ENCODE results near the gene IL12RB2. TPM values are rescaled to one million over a fixed set of nuclear protein-coding genes. Genes with fewer than 3 reads are reported as not detected.

IL12RB2 gene
- polyA plus RNA-seq, 1 donor = 1.1 TPM

DNA sequence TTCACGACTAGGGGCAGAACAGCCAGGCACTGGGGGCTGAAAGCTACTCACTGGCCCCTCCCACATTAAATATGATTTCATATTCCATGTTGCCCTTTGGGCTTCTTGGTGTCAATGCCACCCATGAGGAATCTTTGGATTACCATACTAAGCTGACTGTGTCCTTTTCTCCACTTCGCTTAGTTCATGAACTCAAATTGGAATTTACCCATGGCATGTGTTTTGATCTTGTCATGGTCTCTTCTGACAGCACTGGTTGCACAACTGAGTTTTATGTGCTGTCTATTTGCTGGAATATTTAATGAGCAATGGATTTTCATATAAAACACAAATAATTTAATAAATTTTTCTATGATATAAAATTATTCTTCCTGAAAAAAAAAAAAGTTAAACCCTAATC is 63.4 kb downstream of the IL12RB2 start:
- DNase-seq = no peak
- H3K36me3 ChIP-seq (ENCODE audit: control insufficient read depth, insufficient read depth, low read length) = no peaks in the 10 kb centered on the region
- H3K4me1 ChIP-seq (ENCODE audit: control insufficient read depth, insufficient read depth, low read length) = no peaks in the 10 kb centered on the region
- no CpG with 5 or more reads among the region's 2 CpGs for WGBS (ENCODE audit: insufficient coverage, low lambda C conversion rate)
- H3K9me3 ChIP-seq (ENCODE audit: control insufficient read depth, low read depth, low read length) = no peaks in the 10 kb centered on the region
- no peak overlapping the region for H3K4me3 ChIP-seq (ENCODE audit: low read length)
- H3K27ac ChIP-seq (ENCODE audit: low read length) = no peak overlapping the region
- H3K27me3 ChIP-seq (ENCODE audit: control insufficient read depth, insufficient read depth, low read length) = no peaks in the 10 kb centered on the region

- no peak for DNase-seq
- WGBS (ENCODE audit: insufficient coverage, low lambda C conversion rate) = no CpG with 5 or more reads among the region's 5 CpGs
- no peaks in the 10 kb centered on the region for H3K36me3 ChIP-seq (ENCODE audit: control insufficient read depth, insufficient read depth, low read length)
- no peaks in the 10 kb centered on the region for H3K4me1 ChIP-seq (ENCODE audit: control insufficient read depth, insufficient read depth, low read length)
- H3K27ac ChIP-seq (ENCODE audit: low read length) = no peak overlapping the region
- H3K4me3 ChIP-seq (ENCODE audit: low read length) = no peak overlapping the region
- H3K9me3 ChIP-seq (ENCODE audit: control insufficient read depth, low read depth, low read length) = no peaks in the 10 kb centered on the region
- no peaks in the 10 kb centered on the region for H3K27me3 ChIP-seq (ENCODE audit: control insufficient read depth, insufficient read depth, low read length)
Measured at GRCh38 chr1:67371681-67372080, 64.0 kb downstream of the IL12RB2 start.

DNA sequence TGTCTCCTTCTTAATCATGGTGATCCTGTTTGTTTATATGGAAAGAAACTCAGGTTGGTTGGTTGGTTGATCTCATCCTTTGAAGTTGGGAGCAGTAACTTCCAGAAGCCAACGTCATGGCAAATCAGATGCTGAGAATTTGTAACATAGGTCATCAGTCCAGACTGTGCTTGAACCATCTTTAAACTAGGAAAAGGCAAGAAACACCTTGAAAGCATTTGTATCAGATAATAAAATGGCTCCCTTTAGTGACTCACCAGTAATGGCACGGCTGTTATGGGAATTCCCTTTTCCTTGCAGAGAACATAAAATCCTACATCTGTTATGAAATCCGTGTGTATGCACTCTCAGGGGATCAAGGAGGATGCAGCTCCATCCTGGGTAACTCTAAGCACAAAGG is 64.5 kb downstream of the IL12RB2 start:
- DNase-seq = peak in 1 of 2 donors; percentile 5
- no peaks in the 10 kb centered on the region for H3K4me1 ChIP-seq (ENCODE audit: control insufficient read depth, insufficient read depth, low read length)
- H3K27me3 ChIP-seq (ENCODE audit: control insufficient read depth, insufficient read depth, low read length) = no peaks in the 10 kb centered on the region
- H3K36me3 ChIP-seq (ENCODE audit: control insufficient read depth, insufficient read depth, low read length) = no peaks in the 10 kb centered on the region
- 20% methylated on average over 1 of the region's 3 CpGs for WGBS (ENCODE audit: insufficient coverage, low lambda C conversion rate)
- no peak overlapping the region for H3K27ac ChIP-seq (ENCODE audit: low read length)
- H3K9me3 ChIP-seq (ENCODE audit: control insufficient read depth, low read depth, low read length) = no peaks in the 10 kb centered on the region
- no peak overlapping the region for H3K4me3 ChIP-seq (ENCODE audit: low read length)

DNA sequence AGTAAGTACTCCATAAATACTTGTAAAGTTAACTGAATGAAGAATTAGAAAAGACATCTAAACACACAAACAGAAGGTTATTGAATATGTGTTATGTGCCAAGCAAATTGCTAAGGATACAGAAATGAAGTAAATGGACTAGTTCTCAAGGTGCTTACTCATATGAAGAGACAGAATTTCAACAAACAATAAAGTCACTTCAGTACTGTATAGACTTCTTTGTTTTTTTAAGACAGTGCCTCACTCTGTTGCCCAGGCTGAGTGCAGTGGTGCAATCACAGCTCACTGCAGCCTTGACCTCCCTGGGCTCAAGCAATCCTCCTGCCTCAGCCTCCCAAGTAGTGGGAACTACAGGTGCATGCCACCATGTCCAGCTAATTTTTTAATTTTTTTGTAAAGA is 65.2 kb downstream of the IL12RB2 start:
- no peaks in the 10 kb centered on the region for H3K27me3 ChIP-seq (ENCODE audit: control insufficient read depth, insufficient read depth, low read length)
- no peaks in the 10 kb centered on the region for H3K36me3 ChIP-seq (ENCODE audit: control insufficient read depth, insufficient read depth, low read length)
- H3K4me1 ChIP-seq (ENCODE audit: control insufficient read depth, insufficient read depth, low read length) = no peaks in the 10 kb centered on the region
- H3K9me3 ChIP-seq (ENCODE audit: control insufficient read depth, low read depth, low read length) = no peaks in the 10 kb centered on the region
- no peak overlapping the region for H3K4me3 ChIP-seq (ENCODE audit: low read length)
- DNase-seq = no peak
- H3K27ac ChIP-seq (ENCODE audit: low read length) = no peak overlapping the region

GRCh38 chr1:67376381-67376780 is 68.7 kb downstream of the IL12RB2 start:
- Histone ChIP-seq H3K4me1 (ENCODE audit: control insufficient read depth, insufficient read depth, low read length) (no peaks in the 10 kb centered on the region), H3K27me3 (ENCODE audit: control insufficient read depth, insufficient read depth, low read length) (no peaks in the 10 kb centered on the region), H3K36me3 (ENCODE audit: control insufficient read depth, insufficient read depth, low read length) (no peaks in the 10 kb centered on the region), H3K4me3 (ENCODE audit: low read length) (no peak overlapping the region), H3K9me3 (ENCODE audit: control insufficient read depth, low read depth, low read length) (no peaks in the 10 kb centered on the region), H3K27ac (ENCODE audit: low read length) (no peak overlapping the region)
- peak in 1 of 2 donors; percentile 5 for DNase-seq
- 0% methylated on average over 1 of the region's 3 CpGs for WGBS (ENCODE audit: insufficient coverage, low lambda C conversion rate)

DNA sequence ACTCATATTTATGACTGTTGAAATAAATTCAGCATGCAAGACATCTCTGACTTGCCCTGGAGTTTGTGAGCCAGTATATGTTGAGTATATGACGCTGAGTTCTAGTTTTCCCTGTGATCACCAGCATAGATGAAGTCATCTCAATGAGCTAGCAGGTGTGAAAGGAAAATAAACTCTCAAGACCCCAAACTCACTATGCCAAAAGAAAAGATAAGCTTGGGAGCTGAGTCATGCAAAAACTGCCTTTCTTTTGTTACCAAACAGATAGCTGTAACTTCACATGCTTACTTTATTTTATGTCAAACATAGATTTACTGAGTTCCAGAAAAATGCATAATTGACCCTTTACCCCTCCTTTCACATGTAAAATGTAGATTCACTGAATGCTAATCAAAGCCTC is 69.6 kb downstream of the IL12RB2 start:
- H3K4me1 ChIP-seq (ENCODE audit: control insufficient read depth, insufficient read depth, low read length) = no peaks in the 10 kb centered on the region
- H3K36me3 ChIP-seq (ENCODE audit: control insufficient read depth, insufficient read depth, low read length) = no peaks in the 10 kb centered on the region
- WGBS (ENCODE audit: insufficient coverage, low lambda C conversion rate) = no CpG with 5 or more reads among the region's 1 CpG
- H3K27ac ChIP-seq (ENCODE audit: low read length) = no peak overlapping the region
- H3K9me3 ChIP-seq (ENCODE audit: control insufficient read depth, low read depth, low read length) = no peaks in the 10 kb centered on the region
- no peaks in the 10 kb centered on the region for H3K27me3 ChIP-seq (ENCODE audit: control insufficient read depth, insufficient read depth, low read length)
- no peak for DNase-seq
- no peak overlapping the region for H3K4me3 ChIP-seq (ENCODE audit: low read length)

DNA sequence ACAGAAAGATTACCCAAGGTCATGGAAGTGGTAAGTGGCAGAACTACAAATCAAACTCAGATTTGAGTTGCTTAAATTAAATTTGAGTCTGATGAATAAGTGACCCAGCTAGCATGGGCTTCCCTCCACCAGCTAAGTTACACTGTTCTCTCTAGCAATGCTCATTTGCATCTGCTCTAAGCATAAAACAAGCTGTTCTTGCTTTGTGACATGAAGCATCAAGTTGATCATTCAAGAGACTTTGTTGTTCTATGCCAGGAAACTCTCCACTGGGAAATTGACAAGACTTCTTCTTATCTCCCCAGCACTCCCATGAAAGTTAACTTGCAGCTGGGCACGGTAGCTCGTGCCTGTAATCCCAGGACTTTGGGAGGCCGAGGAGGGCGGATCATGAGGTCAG is 73.5 kb downstream of the IL12RB2 start:
- DNase-seq = no peak
- peaks cover 8% of the 10 kb centered on the region for H3K9me3 ChIP-seq (ENCODE audit: control insufficient read depth, low read depth, low read length)
- no peaks in the 10 kb centered on the region for H3K4me1 ChIP-seq (ENCODE audit: control insufficient read depth, insufficient read depth, low read length)
- no CpG with 5 or more reads among the region's 4 CpGs for WGBS (ENCODE audit: insufficient coverage, low lambda C conversion rate)
- H3K4me3 ChIP-seq (ENCODE audit: low read length) = no peak overlapping the region
- H3K27ac ChIP-seq (ENCODE audit: low read length) = no peak overlapping the region
- H3K36me3 ChIP-seq (ENCODE audit: control insufficient read depth, insufficient read depth, low read length) = no peaks in the 10 kb centered on the region
- no peaks in the 10 kb centered on the region for H3K27me3 ChIP-seq (ENCODE audit: control insufficient read depth, insufficient read depth, low read length)

- Histone ChIP-seq H3K36me3 (ENCODE audit: control insufficient read depth, insufficient read depth, low read length) (no peaks in the 10 kb centered on the region), H3K4me1 (ENCODE audit: control insufficient read depth, insufficient read depth, low read length) (no peaks in the 10 kb centered on the region), H3K4me3 (ENCODE audit: low read length) (no peak overlapping the region), H3K27ac (ENCODE audit: low read length) (no peak overlapping the region), H3K9me3 (ENCODE audit: control insufficient read depth, low read depth, low read length) (peaks cover 8% of the 10 kb centered on the region), H3K27me3 (ENCODE audit: control insufficient read depth, insufficient read depth, low read length) (no peaks in the 10 kb centered on the region)
- 86% methylated on average over 1 of the region's 1 CpG for WGBS (ENCODE audit: insufficient coverage, low lambda C conversion rate)
- DNase-seq = no peak
Measured at GRCh38 chr1:67382292-67382691, 74.6 kb downstream of the IL12RB2 start.

GRCh38 chr1:67383999-67384638 is 76.4 kb downstream of the IL12RB2 start:
- Histone ChIP-seq H3K9me3 (ENCODE audit: control insufficient read depth, low read depth, low read length) (peaks cover 8% of the 10 kb centered on the region), H3K27me3 (ENCODE audit: control insufficient read depth, insufficient read depth, low read length) (no peaks in the 10 kb centered on the region), H3K4me1 (ENCODE audit: control insufficient read depth, insufficient read depth, low read length) (no peaks in the 10 kb centered on the region), H3K4me3 (ENCODE audit: low read length) (no peak overlapping the region), H3K36me3 (ENCODE audit: control insufficient read depth, insufficient read depth, low read length) (no peaks in the 10 kb centered on the region), H3K27ac (ENCODE audit: low read length) (no peak overlapping the region)
- DNase-seq = no peak
- WGBS (ENCODE audit: insufficient coverage, low lambda C conversion rate) = no CpG with 5 or more reads among the region's 2 CpGs

- WGBS (ENCODE audit: insufficient coverage, low lambda C conversion rate) = no CpG with 5 or more reads among the region's 3 CpGs
- Histone ChIP-seq H3K4me3 (ENCODE audit: low read length) (no peak overlapping the region), H3K27me3 (ENCODE audit: control insufficient read depth, insufficient read depth, low read length) (no peaks in the 10 kb centered on the region), H3K4me1 (ENCODE audit: control insufficient read depth, insufficient read depth, low read length) (no peaks in the 10 kb centered on the region), H3K27ac (ENCODE audit: low read length) (no peak overlapping the region), H3K9me3 (ENCODE audit: control insufficient read depth, low read depth, low read length) (no peaks in the 10 kb centered on the region), H3K36me3 (ENCODE audit: control insufficient read depth, insufficient read depth, low read length) (no peaks in the 10 kb centered on the region)
- no peak for DNase-seq
Measured at GRCh38 chr1:67390041-67390887, 82.6 kb downstream of the IL12RB2 start.

DNA sequence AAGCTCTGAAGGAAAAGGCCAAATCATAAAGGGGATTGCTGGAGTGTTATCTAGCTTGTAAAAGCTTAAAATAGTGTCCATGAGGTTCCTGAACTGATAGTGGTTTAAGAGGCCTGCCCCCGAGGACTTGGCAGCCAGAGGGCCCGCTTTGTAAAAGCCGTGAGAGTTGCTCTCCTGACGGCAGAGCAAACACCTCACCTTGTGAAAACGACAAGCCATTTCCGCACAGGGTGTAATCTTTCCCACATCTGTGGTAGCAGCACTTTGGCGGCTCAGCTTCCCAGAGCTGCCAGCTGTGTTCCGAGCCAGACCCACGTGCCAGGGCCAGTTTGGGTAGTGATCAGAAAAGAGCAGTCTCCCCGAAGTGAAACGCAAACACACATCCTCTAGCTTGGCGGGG is 85.6 kb downstream of the IL12RB2 start:
- Histone ChIP-seq H3K4me1 (ENCODE audit: control insufficient read depth, insufficient read depth, low read length) (no peaks in the 10 kb centered on the region), H3K9me3 (ENCODE audit: control insufficient read depth, low read depth, low read length) (no peaks in the 10 kb centered on the region), H3K4me3 (ENCODE audit: low read length) (no peak overlapping the region), H3K27ac (ENCODE audit: low read length) (no peak overlapping the region), H3K27me3 (ENCODE audit: control insufficient read depth, insufficient read depth, low read length) (no peaks in the 10 kb centered on the region), H3K36me3 (ENCODE audit: control insufficient read depth, insufficient read depth, low read length) (no peaks in the 10 kb centered on the region)
- 20% methylated on average over 1 of the region's 12 CpGs for WGBS (ENCODE audit: insufficient coverage, low lambda C conversion rate)
- DNase-seq = peak in 1 of 2 donors; percentile 17

Data from large intestine (tissue), 3 donors.